IMR-90 (cell line): Measurements from ENCODE around the gene KIAA1328. TPM values are rescaled to one million over a fixed set of nuclear protein-coding genes. Genes with fewer than 3 reads are reported as not detected.

Source experiments
- ATAC-seq: fragments of 200-7000 bp; cut with Tn5 transposase; 2 replicates; pipeline ENCODE4 v1.9.1; 2020; ENCODE audit warnings: low read depth, mild to moderate bottlenecking, moderate library complexity
- BruUV-seq: library from RNA; stranded (reverse); fragments of 400-500 nt; replicated peaks from 2 replicates; lab custom pipeline; 2021; lab: Mats Ljungman, UMichigan
- CTCF ChIA-PET: fragments of 300-600 bp; formaldehyde crosslinking; extraction: SDS; loops from one replicate; lab custom pipeline; 2021; ENCODE audit warnings: antibody characterized with exemption; lab: Yijun Ruan, JAX
- POLR2A ChIA-PET: fragments of 300-600 bp; sonication (Branson Sonifier 250); formaldehyde crosslinking; loops from one replicate; lab custom pipeline; 2022; ENCODE audit warnings: antibody characterized with exemption; ENCODE audit not compliant: unreplicated experiment; lab: Charles Lee
- DNase-seq: peaks from one replicate; pipeline ENCODE4 v3.0.0; 2013
- H2AFZ ChIP-seq: replicated peaks from 2 replicates; pipeline ENCODE3; 2013; ENCODE audit warnings: low read length, mild to moderate bottlenecking; ENCODE audit not compliant: poor library complexity
- H2AK5ac ChIP-seq: 2 replicates; pipeline ENCODE4 v1.6.1; 2013; ENCODE audit warnings: low read depth, low read length, inconsistent platforms
- H2AK9ac ChIP-seq: replicated peaks from 2 replicates; pipeline ENCODE3; 2013; ENCODE audit warnings: mild to moderate bottlenecking, low read depth, low read length, moderate library complexity; ENCODE audit not compliant: poor library complexity
- H2BK120ac ChIP-seq: 2 replicates; pipeline ENCODE4 v1.6.1; 2013; ENCODE audit warnings: low read depth, low read length, inconsistent platforms
- H2BK15ac ChIP-seq: 3 replicates; pipeline ENCODE4 v1.6.1; 2013; ENCODE audit warnings: low read depth, low read length, inconsistent platforms
- H2BK20ac ChIP-seq: 2 replicates; pipeline ENCODE4 v1.6.1; 2013; ENCODE audit warnings: low read depth, mild to moderate bottlenecking, inconsistent platforms, low read length, moderate library complexity
- H2BK5ac ChIP-seq: 2 replicates; pipeline ENCODE4 v1.6.1; 2013; ENCODE audit warnings: mild to moderate bottlenecking, low read depth, low read length, inconsistent platforms; ENCODE audit not compliant: poor library complexity, severe bottlenecking
- H3K14ac ChIP-seq: replicated peaks from 2 replicates; pipeline ENCODE4 v1.6.1; 2013; ENCODE audit warnings: low read depth, low read length, inconsistent platforms
- H3K18ac ChIP-seq: 2 replicates; pipeline ENCODE4 v1.6.1; 2013; ENCODE audit warnings: low read depth, low read length, control low read depth
- H3K23ac ChIP-seq: 2 replicates; pipeline ENCODE4 v1.6.1; 2013; ENCODE audit warnings: low read depth, low read length, inconsistent platforms
- H3K27ac ChIP-seq: 2 replicates; pipeline ENCODE4 v1.5.1; 2013; ENCODE audit warnings: mild to moderate bottlenecking, control low read depth, low read length; ENCODE audit not compliant: insufficient read depth
- H3K27me3 ChIP-seq: 2 replicates; pipeline ENCODE4 v1.6.1; 2013; ENCODE audit warnings: low read length; ENCODE audit not compliant: control insufficient read depth, insufficient read depth
- H3K36me3 ChIP-seq: 2 replicates; pipeline ENCODE4 v1.6.1; 2013; ENCODE audit warnings: low read length, mixed read lengths; ENCODE audit not compliant: control insufficient read depth, insufficient read depth
- H3K4ac ChIP-seq: 2 replicates; pipeline ENCODE4 v1.6.1; 2013; ENCODE audit warnings: low read depth, low read length, inconsistent platforms
- H3K4me1 ChIP-seq: 2 replicates; pipeline ENCODE4 v1.6.1; 2013; ENCODE audit warnings: low read length, mixed read lengths; ENCODE audit not compliant: control insufficient read depth, insufficient read depth
- H3K4me2 ChIP-seq: 2 replicates; pipeline ENCODE4 v1.6.1; 2013; ENCODE audit warnings: low read depth, mild to moderate bottlenecking, control low read depth, low read length, moderate library complexity
- H3K4me3 ChIP-seq: 2 replicates; pipeline ENCODE4 v1.5.1; 2013; ENCODE audit warnings: low read depth, mild to moderate bottlenecking, control low read depth, low read length, moderate library complexity; ENCODE audit not compliant: insufficient read depth
- H3K56ac ChIP-seq: 2 replicates; pipeline ENCODE4 v1.6.1; 2013; ENCODE audit warnings: low read length, inconsistent platforms; ENCODE audit not compliant: insufficient read depth; ENCODE audit errors: extremely low read depth
- H3K79me1 ChIP-seq, 2 experiments: 2 replicates each; pipeline ENCODE4 v1.6.1; 2013; ENCODE audit warnings: low read length in 2 of 2, inconsistent platforms in 1 of 2, low read depth in 1 of 2
- H3K9ac ChIP-seq: 2 replicates; pipeline ENCODE4 v1.6.1; 2013; ENCODE audit warnings: low read depth, low read length, control low read depth
- H3K9me1 ChIP-seq: 2 replicates; pipeline ENCODE4 v1.6.1; 2013; ENCODE audit warnings: low read length, inconsistent platforms; ENCODE audit not compliant: insufficient read depth
- H3K9me3 ChIP-seq: 2 replicates; pipeline ENCODE4 v1.6.1; 2013; ENCODE audit warnings: low read length; ENCODE audit not compliant: control insufficient read depth, insufficient read depth
- H4K20me1 ChIP-seq: 2 replicates; pipeline ENCODE4 v1.6.1; 2013; ENCODE audit warnings: low read length, inconsistent platforms; ENCODE audit not compliant: insufficient read depth
- H4K5ac ChIP-seq: 2 replicates; pipeline ENCODE4 v1.6.1; 2013; ENCODE audit warnings: mild to moderate bottlenecking, low read depth, low read length, control low read depth
- H4K8ac ChIP-seq, 2 experiments: 2 replicates each; pipeline ENCODE4 v1.6.1; 2013; ENCODE audit warnings: low read depth in 2 of 2, low read length in 2 of 2, control low read depth in 1 of 2, inconsistent platforms in 1 of 2
- H4K91ac ChIP-seq: 2 replicates; pipeline ENCODE4 v1.6.1; 2013; ENCODE audit warnings: low read depth, low read length, inconsistent platforms; ENCODE audit not compliant: insufficient read depth
- BHLHE40 ChIP-seq: fragments of 150-350 bp; IDR thresholded peaks from 2 replicates; pipeline ENCODE4 v1.6.1; 2016; ENCODE audit warnings: mild to moderate bottlenecking, low read depth, low read length
- CEBPB ChIP-seq: IDR thresholded peaks from 2 replicates; pipeline ENCODE4 v1.6.1; 2012; ENCODE audit warnings: low read depth, low read length, improper control_type of control experiment
- CHD1 ChIP-seq: IDR thresholded peaks from 2 replicates; pipeline ENCODE4 v1.6.1; 2012; ENCODE audit warnings: low read depth, low read length, improper control_type of control experiment
- CTCF ChIP-seq: conservative IDR thresholded peaks from 2 replicates; pipeline ENCODE4 v1.5.1; 2012; ENCODE audit warnings: mild to moderate bottlenecking, low read depth, low read length, improper control_type of control experiment
- ELK1 ChIP-seq: fragments of 150-350 bp; IDR thresholded peaks from 2 replicates; pipeline ENCODE4 v1.6.1; 2016; ENCODE audit warnings: low read depth, mild to moderate bottlenecking, low read length, moderate library complexity, borderline replicate concordance
- FOS ChIP-seq: fragments of 150-350 bp; IDR thresholded peaks from 2 replicates; pipeline ENCODE4 v1.6.1; 2016; ENCODE audit warnings: low read depth, low read length
- MAFK ChIP-seq: IDR thresholded peaks from 2 replicates; pipeline ENCODE4 v1.6.1; 2012; ENCODE audit warnings: low read depth, low read length, improper control_type of control experiment
- MAZ ChIP-seq: IDR thresholded peaks from 2 replicates; pipeline ENCODE4 v1.6.1; 2012; ENCODE audit warnings: low read depth, mild to moderate bottlenecking, low read length, improper control_type of control experiment, moderate library complexity, borderline replicate concordance
- MXI1 ChIP-seq: IDR thresholded peaks from 2 replicates; pipeline ENCODE4 v1.6.1; 2012; ENCODE audit warnings: low read depth, mild to moderate bottlenecking, low read length, moderate library complexity, borderline replicate concordance
- NFE2L2 ChIP-seq: fragments of 150-350 bp; IDR thresholded peaks from 2 replicates; pipeline ENCODE4 v1.6.1; 2016; ENCODE audit warnings: low read depth, mild to moderate bottlenecking, low read length
- POLR2A ChIP-seq: IDR thresholded peaks from 2 replicates; pipeline ENCODE4 v1.6.1; 2012; ENCODE audit warnings: mild to moderate bottlenecking, low read depth, low read length
- RAD21 ChIP-seq: IDR thresholded peaks from 2 replicates; pipeline ENCODE4 v1.6.1; 2012; ENCODE audit warnings: low read length, improper control_type of control experiment
- RCOR1 ChIP-seq: IDR thresholded peaks from 2 replicates; pipeline ENCODE4 v1.6.1; 2012; ENCODE audit warnings: mild to moderate bottlenecking, low read length, improper control_type of control experiment; ENCODE audit not compliant: insufficient replicate concordance
- RFX5 ChIP-seq: IDR thresholded peaks from 2 replicates; pipeline ENCODE4 v1.8.0; 2012; ENCODE audit warnings: low read depth, mild to moderate bottlenecking, low read length, moderate library complexity
- SMC3 ChIP-seq: fragments of 150-350 bp; IDR thresholded peaks from 2 replicates; pipeline ENCODE4 v1.6.1; 2016; ENCODE audit warnings: low read depth, mild to moderate bottlenecking, antibody characterized with exemption, low read length, moderate library complexity
- USF2 ChIP-seq: fragments of 150-350 bp; IDR thresholded peaks from 2 replicates; pipeline ENCODE4 v1.6.1; 2017; ENCODE audit warnings: mild to moderate bottlenecking, antibody characterized with exemption, low read length, low read depth
- WGBS, 2 experiments: methylation state at CpG; one replicate each; pipeline versions ENCODE4 v1.1.5 to v1.1.7; 2013; ENCODE audit warnings: missing lambda C conversion rate in 2 of 2; ENCODE audit not compliant: insufficient read length in 1 of 2; ENCODE audit errors: extremely low coverage in 2 of 2; 5-methylcytosine and 5-hydroxymethylcytosine counted together
- dilution Hi-C: fragments of 300-500 bp; cut with HindIII; formaldehyde crosslinking; loops from one replicate; pipeline ENCODE4 v1.14.3; 2018; ENCODE audit warnings: low sequenced_read_pairs; ENCODE audit not compliant: unreplicated experiment
- in situ Hi-C: fragments of 300-500 bp; cut with MboI; formaldehyde crosslinking; loops from 3 replicates; pipeline ENCODE4 v1.14.3; 2019; ENCODE audit warnings: low sequenced_read_pairs, inconsistent platforms, mixed read lengths
- intact Hi-C: fragments of 100-400 bp; cut with micrococcal nuclease; formaldehyde crosslinking; loops from 2 replicates; pipeline ENCODE4 v1.10.0; 2022
- polyA plus RNA-seq, 3 experiments: library from polyadenylated mRNA; depleted of rRNA; stranded (reverse); fragments of >200 nt; gene quantifications; 2 replicates each; pipeline ENCODE4 v1.2.3, GENCODE V29; 2012; ENCODE audit warnings: low replicate concordance in 1 of 3
- total RNA-seq: library from RNA; depleted of rRNA; stranded (reverse); fragments of >200 nt; gene quantifications from 2 replicates; pipeline ENCODE4 v1.2.3, GENCODE V29; 2012

The KIAA1328 gene
- total and polyA plus RNA-seq, 2 of the 4 experiments (the other 2 are of a cell fraction) = 2.4 to 7.0 TPM

GRCh38 chr18:36929601-36930000 is 100.7 kb downstream of the KIAA1328 start:
- H2BK20ac ChIP-seq = no peak overlapping the region
- no peaks in the 10 kb centered on the region for H3K79me1 ChIP-seq
- dilution Hi-C loops (no loop called here), intact Hi-C loops (no loop called here), in situ Hi-C loops (loop anchor here (25.0 kb wide), 1 partner anchor 558 kb away; no protein-coding TSS in a partner anchor)
- H3K4me3 ChIP-seq = no peak overlapping the region
- H3K36me3 ChIP-seq = no peaks in the 10 kb centered on the region
- H3K9me1 ChIP-seq = no peaks in the 10 kb centered on the region
- H3K4me1 ChIP-seq = no peaks in the 10 kb centered on the region
- no peaks in the 10 kb centered on the region for H4K20me1 ChIP-seq
- DNase-seq (no peak), ATAC-seq (no peak)
- no peak overlapping the region for H2BK120ac ChIP-seq
- H2BK15ac ChIP-seq = no peak overlapping the region
- H3K14ac ChIP-seq = no peak overlapping the region
- H3K4me2 ChIP-seq = no peak overlapping the region
- H3K9ac ChIP-seq = no peak overlapping the region
- H3K27ac ChIP-seq = no peak overlapping the region
- BruUV-seq = no TSS peak
- H3K18ac ChIP-seq = no peak overlapping the region
- H3K27me3 ChIP-seq = no peaks in the 10 kb centered on the region
- no peak overlapping the region for H3K56ac ChIP-seq
- WGBS, 2 experiments = 86% methylated on average over 1 of the region's 2 CpGs; no CpG with 5 or more reads in 1 of the 2 experiments
- H3K4ac ChIP-seq = no peak overlapping the region
- H2BK5ac ChIP-seq = no peak overlapping the region
- no peak overlapping the region for H4K5ac ChIP-seq
- no peak overlapping the region for H4K8ac ChIP-seq
- no peaks in the 10 kb centered on the region for H3K9me3 ChIP-seq
- H4K91ac ChIP-seq = no peak overlapping the region
- POLR2A ChIA-PET = no interaction called here
- CTCF ChIA-PET = no interaction called here
- H3K23ac ChIP-seq = no peak overlapping the region
- TF ChIP-seq BHLHE40 (no peak), RFX5 (no peak), SMC3 (no peak), NFE2L2 (no peak), MAZ (no peak), MAFK (no peak), CEBPB (no peak), CTCF (no peak), RAD21 (no peak), RCOR1 (no peak), ELK1 (no peak), CHD1 (no peak), USF2 (no peak), FOS (no peak), POLR2A (no peak), MXI1 (no peak)
- H2AK9ac ChIP-seq = no peak overlapping the region
- H2AFZ ChIP-seq = no peak overlapping the region
- no peak overlapping the region for H2AK5ac ChIP-seq
